GM12874 (cell line): Measurements from ENCODE around the gene CTXN1.

Experiments used
- CTCF ChIP-seq: IDR thresholded peaks from 2 replicates; pipeline ENCODE4 v1.5.1; 2011; ENCODE audit warnings: low read depth, mild to moderate bottlenecking, control low read depth, low read length, moderate library complexity; ENCODE audit not compliant: insufficient read depth

The CTXN1 gene

GRCh38 chr19:7894612-7895309 is 31.2 kb downstream of the CTXN1 start:
- TF ChIP-seq CTCF, result no peak

- TF ChIP-seq CTCF, result no peak
Measured at GRCh38 chr19:7888826-7889217, 37.1 kb downstream of the CTXN1 start.

GRCh38 chr19:7888145-7888825 is 37.6 kb downstream of the CTXN1 start, which contains the start of gene LRRC8E:
TSS of gene LRRC8E (plus strand) at chr19:7888510. CDS start at chr19:7895604, 7,094 bp downstream.
- TF ChIP-seq CTCF, result no peak

GRCh38 chr19:7887408-7888144 is 38.4 kb downstream of the CTXN1 start:
- TF ChIP-seq CTCF, result no peak

- TF ChIP-seq CTCF, result no peak
Measured at GRCh38 chr19:7885818-7886217, 40.1 kb downstream of the CTXN1 start.

- no peak for TF ChIP-seq CTCF
Measured at GRCh38 chr19:7883796-7884570, 42.0 kb downstream of the CTXN1 start.
